K562 (cell line): ENCODE data around the gene COL15A1. TPM values are rescaled to one million over a fixed set of nuclear protein-coding genes. Genes with fewer than 3 reads are reported as not detected.

Experiments
- CBX3 ChIP-seq, 2 experiments: IDR thresholded peaks; 1 replicate in 1 of 2; 2 replicates in 1 of 2; pipeline ENCODE4 v1.6.1; 2012; ENCODE audit warnings: inconsistent platforms in 2 of 2, low read length in 2 of 2, borderline replicate concordance in 1 of 2, control low read depth in 1 of 2
- CHD1 ChIP-seq: fragments of 200-600 bp; sonication (generic); IDR thresholded peaks from one replicate; pipeline ENCODE4 v1.6.1; 2012; ENCODE audit warnings: mild to moderate bottlenecking, moderate library complexity, low read length, inconsistent platforms
- ELK3 ChIP-seq: fragments of 450-650 bp; formaldehyde crosslinking; IDR thresholded peaks from 2 replicates; pipeline ENCODE4 v1.4.0; 2020; ENCODE audit warnings: mild to moderate bottlenecking
- GABPB1 ChIP-seq: sonication (generic); formaldehyde crosslinking; IDR thresholded peaks from 2 replicates; pipeline ENCODE4 v1.8.0; 2022; ENCODE audit warnings: mild to moderate bottlenecking, missing genetic modification reagents
- IRF1 ChIP-seq: sonication (generic); formaldehyde crosslinking; IDR thresholded peaks from 2 replicates; pipeline ENCODE4 v1.8.0; 2022; ENCODE audit warnings: missing genetic modification reagents, mild to moderate bottlenecking, borderline replicate concordance
- KAT7 ChIP-seq: sonication (generic); formaldehyde crosslinking; IDR thresholded peaks from 2 replicates; pipeline ENCODE4 v1.8.0; 2022; ENCODE audit warnings: missing genetic modification reagents, mild to moderate bottlenecking, borderline replicate concordance
- PREB ChIP-seq: sonication (generic); formaldehyde crosslinking; IDR thresholded peaks from 2 replicates; pipeline ENCODE4 v1.8.1; 2023; ENCODE audit warnings: mild to moderate bottlenecking, missing genetic modification reagents
- RBBP5 ChIP-seq: fragments of 200-600 bp; sonication (generic); IDR thresholded peaks from 2 replicates; pipeline ENCODE4 v1.6.1; 2012; ENCODE audit warnings: borderline replicate concordance, mild to moderate bottlenecking, low read length, control low read depth, inconsistent platforms; ENCODE audit not compliant: insufficient read depth, poor library complexity, severe bottlenecking
- RNF2 ChIP-seq: sonication (generic); IDR thresholded peaks from 2 replicates; pipeline ENCODE4 v1.6.1; 2016
- SAFB2 ChIP-seq: fragments of 200-400 bp; formaldehyde crosslinking; IDR thresholded peaks from 2 replicates; pipeline ENCODE4 v1.6.1; 2018; ENCODE audit warnings: borderline replicate concordance, low read length, low read depth, moderate library complexity; ENCODE audit not compliant: severe bottlenecking
- SMARCE1 ChIP-seq: fragments of 450-650 bp; IDR thresholded peaks from 2 replicates; pipeline ENCODE4 v1.7.1; 2016; ENCODE audit warnings: mild to moderate bottlenecking
- SRSF9 ChIP-seq: fragments of 200-400 bp; formaldehyde crosslinking; IDR thresholded peaks from 2 replicates; pipeline ENCODE4 v1.6.1; 2017; ENCODE audit warnings: low read depth, low read length, borderline replicate concordance
- ZBTB7A ChIP-seq: IDR thresholded peaks from 2 replicates; pipeline ENCODE4 v1.6.1; 2011; ENCODE audit warnings: low read depth, mild to moderate bottlenecking, low read length, moderate library complexity, borderline replicate concordance; ENCODE audit not compliant: control insufficient read depth
- ZNF134 ChIP-seq: fragments of 250-450 bp; sonication (Bioruptor Pico); conservative IDR thresholded peaks from 2 replicates; pipeline ENCODE4 v1.4.0; 2020
- ZNF586 ChIP-seq: fragments of 450-650 bp; formaldehyde crosslinking; conservative IDR thresholded peaks from 2 replicates; pipeline ENCODE4 v1.4.0; 2020; ENCODE audit warnings: mild to moderate bottlenecking, moderate library complexity
- polyA plus RNA-seq, 8 experiments: library from polyadenylated mRNA; depleted of rRNA in 4 of 8; stranded (reverse) in 5 of 8; unstranded in 3 of 8; fragments of >200 nt; fragmentation: Nextera tagmentation in 2 of 8; fragmentation: Illumina TruSeq in 1 of 8; extraction: Ambion mirVana in 2 of 8; extraction: Trizol in 1 of 8; gene quantifications; 2 replicates each; pipeline versions ENCODE4 v1.2.1 to v1.2.3, GENCODE V29; 2011 to 2014; ENCODE audit warnings: inconsistent platforms in 1 of 8, missing spikeins in 1 of 8
- total RNA-seq, 7 experiments: library from RNA; depleted of rRNA in 6 of 7; stranded (reverse); fragments of >200 nt in 6 of 7; fragmentation: Illumina TruSeq in 2 of 7; extraction: Trizol in 2 of 7; gene quantifications; 2 replicates each; pipeline versions ENCODE4 v1.2.1 to v1.2.3, GENCODE V29; 2011 to 2021; ENCODE audit warnings: low replicate concordance in 1 of 7

COL15A1 gene
- total and polyA plus RNA-seq, 9 of the 15 experiments (the other 6 are each of a cell fraction or from before 2014, with no cell fraction given): 0.46 to 5.1 (median 2.6) TPM

DNA sequence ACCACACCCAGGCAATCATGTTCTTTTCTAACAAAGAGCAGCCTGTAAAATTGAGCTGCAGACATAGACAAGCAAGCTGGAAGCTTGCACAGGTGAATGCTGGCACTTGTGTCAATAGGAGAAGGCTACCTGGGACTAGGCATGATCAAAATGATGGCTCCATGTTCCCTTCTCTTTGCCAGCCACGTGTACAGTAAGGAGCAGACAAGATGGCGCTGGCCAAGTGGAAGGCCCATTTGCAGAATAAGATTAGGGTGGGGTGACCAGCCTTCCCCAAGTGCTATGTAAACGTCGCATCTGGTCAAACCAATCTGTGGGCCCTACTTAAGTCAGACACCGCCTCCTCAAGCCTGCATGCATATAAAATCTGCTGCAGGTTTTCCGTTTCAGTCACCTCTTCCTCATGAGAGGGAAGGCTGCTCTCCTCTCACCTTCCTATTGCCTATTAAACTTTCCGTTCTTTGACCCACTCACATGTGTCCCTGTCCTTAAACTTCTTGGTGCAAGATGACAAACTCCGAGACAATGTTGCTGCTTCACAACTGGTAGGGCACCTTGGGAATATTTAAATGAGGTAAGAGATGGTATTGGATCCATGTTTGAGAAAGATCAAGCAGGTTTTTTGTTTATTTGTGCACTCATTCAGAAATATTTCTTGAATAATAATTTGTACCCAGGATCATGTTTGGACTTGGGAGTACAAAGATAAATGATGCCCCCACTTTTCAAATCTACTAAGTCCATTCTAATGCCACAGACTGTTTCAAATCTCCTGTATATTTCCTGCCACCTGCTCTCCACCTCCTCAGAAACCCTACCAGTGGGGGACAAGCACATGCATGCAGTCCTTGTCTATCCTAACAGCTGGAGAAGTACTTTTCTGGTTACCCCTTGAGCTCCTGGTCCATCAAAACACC is 130.5 kb downstream of the COL15A1 start (continued):
- TF ChIP-seq SRSF9 (no peak), CBX3 (IDR thresholded peaks at IDR 0.05; ENCODE audit: borderline replicate concordance in 1 of 2, low read length in 2 of 2) (no peak), ZNF586 (peak; percentile 80; the same call in 1 of the 2 replicates), CHD1 (peak; percentile 97), RNF2 (peak; percentile 46; the same call in 1 of the 2 replicates), GABPB1 (CRISPR knock-in tag) (0 out of 2 replicates have a peak, but pooled peaks have one; percentile 7), PREB (CRISPR knock-in tag) (no peak), IRF1 (CRISPR knock-in tag) (no peak), ZBTB7A (no peak), KAT7 (CRISPR knock-in tag) (peak; percentile 85; the same call in 1 of the 2 replicates), SAFB2 (no peak), ZNF134 (CRISPR knock-in tag) (peak; percentile 59; the same call in 1 of the 2 replicates), SMARCE1 (no peak), RBBP5 (no peak), ELK3 (CRISPR knock-in tag) (peak; percentile 17; the same call in 1 of the 2 replicates)
